ENCODE measurements around the gene TDRD12. TPM values are rescaled to one million over a fixed set of nuclear protein-coding genes. Genes with fewer than 3 reads are reported as not detected.
"Not testable (repeated sequence)": the region's sequence is repeated elsewhere in the genome, so short reads cannot be mapped to it uniquely, and the experiment has no call there.

Gene TDRD12
- total RNA-seq, 4 donors from 2014 or later: 0.13 to 1.7 (median 1.2) TPM; not detected in 1

GRCh38 chr19:32743447-32743846 lies 23.9 kb downstream of the TDRD12 start:
- 96 to 100% methylated on average over 2 to 4 of the region's 4 CpGs for WGBS, 2 donors (ENCODE audit: low coverage in 1 of 2)
- no peak overlapping the region for H3K4me3 ChIP-seq
- no peak for ATAC-seq

GRCh38 chr19:32744555-32745325 lies 25.2 kb downstream of the TDRD12 start:
- no peak overlapping the region for H3K4me3 ChIP-seq
- ATAC-seq: no peak
- 82 to 83% methylated on average over 8 to 11 of the region's 18 CpGs for WGBS, 2 donors (ENCODE audit: low coverage in 1 of 2)

More at GRCh38 chr19:32743447-32743846, 23.9 kb downstream of the TDRD12 start:
- Histone ChIP-seq H3K9me3 (no peaks in the 10 kb centered on the region), H3K4me1 (no peaks in the 10 kb centered on the region), H3K27ac (no peak overlapping the region), H3K27me3 (peaks cover 26% of the 10 kb centered on the region), H3K36me3 (no peaks in the 10 kb centered on the region)
- TF ChIP-seq EP300 (IDR thresholded peaks at IDR 0.05) (no peak), POLR2A (IDR thresholded peaks at IDR 0.05) (no peak), POLR2AphosphoS5 (IDR thresholded peaks at IDR 0.05) (no peak), CTCF (IDR thresholded peaks at IDR 0.05) (no peak)

GRCh38 chr19:32745594-32746251 lies 26.2 kb downstream of the TDRD12 start:
- not testable (repeated sequence) for H3K4me1 ChIP-seq, H3K4me3 ChIP-seq, ATAC-seq, H3K9me3 ChIP-seq, H3K36me3 ChIP-seq, H3K27ac ChIP-seq
- peaks cover 48% of the 10 kb centered on the region for H3K27me3 ChIP-seq
- WGBS, 2 donors (ENCODE audit: low coverage in 1 of 2): 14 to 30% methylated on average over 2 of the region's 2 CpGs

More at GRCh38 chr19:32744555-32745325, 25.2 kb downstream of the TDRD12 start:
- TF ChIP-seq EP300 (IDR thresholded peaks at IDR 0.05) (no peak), POLR2AphosphoS5 (IDR thresholded peaks at IDR 0.05) (no peak)
- peaks cover 39% of the 10 kb centered on the region for H3K27me3 ChIP-seq
- no peaks in the 10 kb centered on the region for H3K9me3 ChIP-seq
- no peak overlapping the region for H3K27ac ChIP-seq
- H3K36me3 ChIP-seq: no peaks in the 10 kb centered on the region
- H3K4me1 ChIP-seq: no peaks in the 10 kb centered on the region

GRCh38 chr19:32746631-32747196 lies 27.1 kb downstream of the TDRD12 start:
- H3K36me3 ChIP-seq, H3K27ac ChIP-seq, H3K9me3 ChIP-seq, H3K4me1 ChIP-seq, ATAC-seq, H3K4me3 ChIP-seq: not testable (repeated sequence)
- peaks cover 49% of the 10 kb centered on the region for H3K27me3 ChIP-seq
- WGBS, 2 donors (ENCODE audit: low coverage in 1 of 2): 9 to 18% methylated on average over 2 of the region's 2 CpGs

- H3K27ac ChIP-seq: no peak overlapping the region
- no peak overlapping the region for H3K4me3 ChIP-seq
- peaks cover 52% of the 10 kb centered on the region for H3K27me3 ChIP-seq
- no peak for ATAC-seq
- no peaks in the 10 kb centered on the region for H3K4me1 ChIP-seq
- no peaks in the 10 kb centered on the region for H3K36me3 ChIP-seq
- no peak for TF ChIP-seq CTCF (IDR thresholded peaks at IDR 0.05)
- TF ChIP-seq POLR2AphosphoS5 (IDR thresholded peaks at IDR 0.05): no peak
- no peak for TF ChIP-seq POLR2A (IDR thresholded peaks at IDR 0.05)
- 71 to 73% methylated on average over 3 of the region's 5 CpGs for WGBS, 2 donors (ENCODE audit: low coverage in 1 of 2)
- H3K9me3 ChIP-seq: no peaks in the 10 kb centered on the region
Measured at GRCh38 chr19:32748497-32748896, 28.9 kb downstream of the TDRD12 start.

GRCh38 chr19:32748948-32749347 lies 29.4 kb downstream of the TDRD12 start:
- no peaks in the 10 kb centered on the region for H3K4me1 ChIP-seq
- H3K27me3 ChIP-seq: peaks cover 51% of the 10 kb centered on the region
- 100% methylated on average over 1 of the region's 3 CpGs; no CpG with 5 or more reads in 1 of the 2 donors for WGBS, 2 donors (ENCODE audit: low coverage in 1 of 2)
- TF ChIP-seq POLR2AphosphoS5 (IDR thresholded peaks at IDR 0.05): no peak
- no peak for TF ChIP-seq CTCF (IDR thresholded peaks at IDR 0.05)
- TF ChIP-seq EP300 (IDR thresholded peaks at IDR 0.05): no peak
- TF ChIP-seq POLR2A (IDR thresholded peaks at IDR 0.05): no peak
- no peak overlapping the region for H3K4me3 ChIP-seq
- no peaks in the 10 kb centered on the region for H3K9me3 ChIP-seq
- H3K36me3 ChIP-seq: no peaks in the 10 kb centered on the region
- no peak for ATAC-seq
- no peak overlapping the region for H3K27ac ChIP-seq
